WTC11 (cell line): ENCODE measurements around the gene FAM107A.

Experiments used
- CREB1 ChIP-seq: sonication (generic); formaldehyde crosslinking; IDR thresholded peaks from 2 replicates; pipeline ENCODE4 v1.8.0; 2023; ENCODE audit warnings: mild to moderate bottlenecking, missing genetic modification reagents
- ELF4 ChIP-seq: sonication (generic); formaldehyde crosslinking; IDR thresholded peaks from 2 replicates; pipeline ENCODE4 v1.8.1; 2022; ENCODE audit warnings: low read depth, mild to moderate bottlenecking, moderate library complexity, missing genetic modification reagents
- TEAD4 ChIP-seq: sonication (generic); formaldehyde crosslinking; IDR thresholded peaks from 2 replicates; pipeline ENCODE4 v1.8.0; 2022; ENCODE audit warnings: mild to moderate bottlenecking, missing genetic modification reagents
- TP53 ChIP-seq: sonication (generic); formaldehyde crosslinking; IDR thresholded peaks from 2 replicates; pipeline ENCODE4 v1.8.1; 2023; ENCODE audit warnings: mild to moderate bottlenecking, missing genetic modification reagents
- ZNF121 ChIP-seq: sonication (generic); formaldehyde crosslinking; IDR thresholded peaks from 2 replicates; pipeline ENCODE4 v1.8.0; 2023; ENCODE audit warnings: missing genetic modification reagents
- TF ChIP-seq, protein P1 (sequence below): sonication (generic); formaldehyde crosslinking; IDR thresholded peaks from 2 replicates; pipeline ENCODE4 v1.8.0; 2022; ENCODE audit warnings: mild to moderate bottlenecking, missing genetic modification reagents
- TF ChIP-seq, protein P2 (sequence below): fragments of 200-600 bp; IDR thresholded peaks from 2 replicates; pipeline ENCODE4 v1.8.0; 2022; ENCODE audit warnings: antibody characterized with exemption
- TF ChIP-seq, protein P3 (sequence below): sonication (generic); formaldehyde crosslinking; IDR thresholded peaks from 2 replicates; pipeline ENCODE4 v1.8.1; 2023; ENCODE audit warnings: mild to moderate bottlenecking, missing genetic modification reagents, moderate library complexity
- TF ChIP-seq, protein P4 (sequence below): sonication (generic); formaldehyde crosslinking; conservative IDR thresholded peaks from 2 replicates; pipeline ENCODE4 v1.8.1; 2023; ENCODE audit warnings: mild to moderate bottlenecking, low read depth, missing genetic modification reagents, moderate library complexity

DNA sequence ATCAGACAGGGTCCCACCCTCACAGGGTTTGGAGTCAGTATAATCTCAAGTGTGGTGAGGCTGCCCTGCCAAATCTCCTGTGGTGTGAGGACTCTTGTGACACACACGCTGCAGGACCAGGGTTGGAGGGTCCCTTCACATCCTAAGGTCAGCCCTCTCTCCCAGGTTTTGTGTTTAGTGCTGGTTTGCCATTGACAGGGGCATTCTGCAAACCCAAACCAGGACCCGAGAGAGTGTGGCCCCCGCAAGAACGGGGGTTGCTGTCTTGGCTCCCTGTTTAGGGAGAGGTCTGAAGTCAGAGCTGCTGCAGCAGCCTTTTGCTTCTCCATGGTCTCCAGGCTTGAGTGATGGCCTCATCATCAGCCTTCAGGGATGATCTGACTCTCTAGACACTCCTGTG, 14.7 kb downstream of the FAM107A start:
- TF ChIP-seq TEAD4 (CRISPR knock-in tag) (no peak), ELF4 (CRISPR knock-in tag) (no peak), ZNF121 (CRISPR knock-in tag) (no peak), TP53 (no peak), CREB1 (no peak)
- TF ChIP-seq, protein P1, sequence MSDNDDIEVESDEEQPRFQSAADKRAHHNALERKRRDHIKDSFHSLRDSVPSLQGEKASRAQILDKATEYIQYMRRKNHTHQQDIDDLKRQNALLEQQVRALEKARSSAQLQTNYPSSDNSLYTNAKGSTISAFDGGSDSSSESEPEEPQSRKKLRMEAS (CRISPR knock-in tag), result no peak
- TF ChIP-seq, protein P2, sequence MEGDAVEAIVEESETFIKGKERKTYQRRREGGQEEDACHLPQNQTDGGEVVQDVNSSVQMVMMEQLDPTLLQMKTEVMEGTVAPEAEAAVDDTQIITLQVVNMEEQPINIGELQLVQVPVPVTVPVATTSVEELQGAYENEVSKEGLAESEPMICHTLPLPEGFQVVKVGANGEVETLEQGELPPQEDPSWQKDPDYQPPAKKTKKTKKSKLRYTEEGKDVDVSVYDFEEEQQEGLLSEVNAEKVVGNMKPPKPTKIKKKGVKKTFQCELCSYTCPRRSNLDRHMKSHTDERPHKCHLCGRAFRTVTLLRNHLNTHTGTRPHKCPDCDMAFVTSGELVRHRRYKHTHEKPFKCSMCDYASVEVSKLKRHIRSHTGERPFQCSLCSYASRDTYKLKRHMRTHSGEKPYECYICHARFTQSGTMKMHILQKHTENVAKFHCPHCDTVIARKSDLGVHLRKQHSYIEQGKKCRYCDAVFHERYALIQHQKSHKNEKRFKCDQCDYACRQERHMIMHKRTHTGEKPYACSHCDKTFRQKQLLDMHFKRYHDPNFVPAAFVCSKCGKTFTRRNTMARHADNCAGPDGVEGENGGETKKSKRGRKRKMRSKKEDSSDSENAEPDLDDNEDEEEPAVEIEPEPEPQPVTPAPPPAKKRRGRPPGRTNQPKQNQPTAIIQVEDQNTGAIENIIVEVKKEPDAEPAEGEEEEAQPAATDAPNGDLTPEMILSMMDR, result no peak
- TF ChIP-seq, protein P3, sequence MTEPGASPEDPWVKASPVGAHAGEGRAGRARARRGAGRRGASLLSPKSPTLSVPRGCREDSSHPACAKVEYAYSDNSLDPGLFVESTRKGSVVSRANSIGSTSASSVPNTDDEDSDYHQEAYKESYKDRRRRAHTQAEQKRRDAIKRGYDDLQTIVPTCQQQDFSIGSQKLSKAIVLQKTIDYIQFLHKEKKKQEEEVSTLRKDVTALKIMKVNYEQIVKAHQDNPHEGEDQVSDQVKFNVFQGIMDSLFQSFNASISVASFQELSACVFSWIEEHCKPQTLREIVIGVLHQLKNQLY (CRISPR knock-in tag), result no peak
- TF ChIP-seq, protein P4, sequence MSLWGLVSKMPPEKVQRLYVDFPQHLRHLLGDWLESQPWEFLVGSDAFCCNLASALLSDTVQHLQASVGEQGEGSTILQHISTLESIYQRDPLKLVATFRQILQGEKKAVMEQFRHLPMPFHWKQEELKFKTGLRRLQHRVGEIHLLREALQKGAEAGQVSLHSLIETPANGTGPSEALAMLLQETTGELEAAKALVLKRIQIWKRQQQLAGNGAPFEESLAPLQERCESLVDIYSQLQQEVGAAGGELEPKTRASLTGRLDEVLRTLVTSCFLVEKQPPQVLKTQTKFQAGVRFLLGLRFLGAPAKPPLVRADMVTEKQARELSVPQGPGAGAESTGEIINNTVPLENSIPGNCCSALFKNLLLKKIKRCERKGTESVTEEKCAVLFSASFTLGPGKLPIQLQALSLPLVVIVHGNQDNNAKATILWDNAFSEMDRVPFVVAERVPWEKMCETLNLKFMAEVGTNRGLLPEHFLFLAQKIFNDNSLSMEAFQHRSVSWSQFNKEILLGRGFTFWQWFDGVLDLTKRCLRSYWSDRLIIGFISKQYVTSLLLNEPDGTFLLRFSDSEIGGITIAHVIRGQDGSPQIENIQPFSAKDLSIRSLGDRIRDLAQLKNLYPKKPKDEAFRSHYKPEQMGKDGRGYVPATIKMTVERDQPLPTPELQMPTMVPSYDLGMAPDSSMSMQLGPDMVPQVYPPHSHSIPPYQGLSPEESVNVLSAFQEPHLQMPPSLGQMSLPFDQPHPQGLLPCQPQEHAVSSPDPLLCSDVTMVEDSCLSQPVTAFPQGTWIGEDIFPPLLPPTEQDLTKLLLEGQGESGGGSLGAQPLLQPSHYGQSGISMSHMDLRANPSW (CRISPR knock-in tag), result no peak
